Prostate gland (tissue), 2 donors: ENCODE measurements around the gene SAMHD1. TPM values are rescaled to one million over a fixed set of nuclear protein-coding genes. Genes with fewer than 3 reads are reported as not detected.

ENCODE experiments used
- DNase-seq: peaks from one replicate; pipeline ENCODE4 v3.0.0-alpha.2; 2019; ENCODE audit warnings: low spot score
- H3K27ac ChIP-seq, 2 donors: fragments of 200-600 bp; sonication (generic); 2 replicates each; pipeline ENCODE4 v1.5.1; 2017 to 2019
- H3K27me3 ChIP-seq: fragments of 200-600 bp; sonication (generic); replicated peaks from 2 replicates; pipeline ENCODE4 v1.5.1; 2019; ENCODE audit not compliant: insufficient read depth
- H3K36me3 ChIP-seq, 2 donors: fragments of 200-600 bp; sonication (generic); 1 replicate in 1 of 2; 2 replicates in 1 of 2; pipeline versions ENCODE4 v1.5.1 to v1.8.1; 2017 to 2019
- H3K4me1 ChIP-seq: fragments of 200-600 bp; sonication (generic); replicated peaks from 2 replicates; pipeline ENCODE4 v1.5.1; 2019
- H3K4me3 ChIP-seq, 2 donors: fragments of 200-600 bp; sonication (generic); 2 replicates each; pipeline ENCODE4 v1.5.1; 2017 to 2019
- H3K9me3 ChIP-seq: fragments of 200-600 bp; sonication (generic); 2 replicates; pipeline ENCODE4 v1.5.1; 2017
- POLR2A ChIP-seq: fragments of 450-650 bp; IDR thresholded peaks from one replicate; pipeline ENCODE4 v1.6.1; 2016; ENCODE audit warnings: antibody characterized with exemption, mild to moderate bottlenecking
- POLR2AphosphoS5 ChIP-seq: sonication (generic); formaldehyde crosslinking; IDR thresholded peaks from one replicate; pipeline ENCODE4 v1.6.1; 2017; ENCODE audit warnings: antibody characterized with exemption
- WGBS: methylation state at CpG from one replicate; pipeline ENCODE4 v1.1.5; 2018; 5-methylcytosine and 5-hydroxymethylcytosine counted together
- intact Hi-C: fragments of 100-400 bp; cut with DNase I; formaldehyde crosslinking; loops from one replicate; pipeline ENCODE4 v1.14.2; 2022
- total RNA-seq, 2 donors: library from RNA; depleted of rRNA; stranded (reverse); fragments of >200 nt; gene quantifications; one replicate each; pipeline ENCODE4 v1.1.0, GENCODE V29; 2016
- TF ChIP-seq, protein P1 (sequence below), 4 experiments: fragments of 200-600 bp in 2 of 4; fragments of 450-650 bp in 2 of 4; sonication (generic) in 2 of 4; IDR thresholded peaks; 1 replicate in 3 of 4; 2 replicates in 1 of 4; pipeline ENCODE4 v1.5.1; 2016 to 2019; ENCODE audit warnings: antibody characterized with exemption in 4 of 4, mild to moderate bottlenecking in 2 of 4, moderate library complexity in 2 of 4

SAMHD1 gene
- total RNA-seq, 2 donors from 2014 or later = 24.9 to 72.2 TPM

DNA sequence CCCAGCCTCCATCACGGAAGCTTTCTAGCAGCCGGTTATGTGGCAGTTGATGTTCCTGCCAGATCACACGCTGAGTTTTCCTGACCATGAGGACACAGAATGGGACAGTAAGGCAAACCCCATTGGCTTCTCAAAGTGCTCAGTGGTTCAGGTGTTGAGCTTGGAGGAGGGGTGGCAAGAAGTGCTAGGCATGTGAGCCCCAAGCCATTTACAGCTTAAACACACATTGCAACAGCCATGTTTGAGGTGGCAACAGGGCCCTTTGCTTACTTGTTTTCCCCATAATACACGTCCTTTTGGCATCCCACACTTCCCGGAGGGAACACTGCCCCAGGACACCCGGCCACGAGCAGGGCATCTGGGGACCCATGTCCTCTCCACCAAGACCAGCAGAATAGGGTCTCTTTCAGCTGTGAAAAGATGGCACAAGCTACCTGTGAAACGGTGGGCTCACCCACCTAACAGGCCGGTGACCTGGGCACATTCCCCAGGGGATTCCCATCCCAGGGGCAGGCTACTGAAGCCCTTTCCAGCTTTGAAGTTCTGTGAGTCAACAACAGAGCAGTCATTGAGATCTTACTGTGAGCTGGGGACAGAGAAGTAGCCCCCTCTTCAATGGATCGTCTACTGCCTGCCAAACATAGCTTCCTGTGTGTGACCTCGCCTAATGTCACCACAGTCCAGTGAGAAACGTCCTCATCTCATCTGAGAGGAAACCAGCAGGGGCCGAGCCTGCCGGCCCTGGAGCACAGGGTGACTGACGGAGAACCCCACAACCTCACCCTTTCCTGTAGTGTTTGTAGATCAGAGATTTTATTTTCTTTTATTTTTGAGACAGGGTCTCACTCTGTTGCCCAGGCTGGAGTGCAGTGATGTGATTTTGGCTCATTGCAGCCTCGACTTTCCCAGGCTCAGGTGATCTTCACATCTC is 79.6 kb downstream of the SAMHD1 start:
- Histone ChIP-seq H3K9me3 (no peaks in the 10 kb centered on the region), H3K27me3 (no peaks in the 10 kb centered on the region), H3K27ac (no peak overlapping the region), H3K4me1 (no peaks in the 10 kb centered on the region), H3K4me3 (no peak overlapping the region), H3K36me3 (no peaks in the 10 kb centered on the region)
- intact Hi-C loops = no loop called here
- DNase-seq = no peak
- WGBS = 72% methylated on average over 16 of the region's 16 CpGs
- TF ChIP-seq POLR2AphosphoS5 (no peak), POLR2A (no peak)
- TF ChIP-seq, protein P1, sequence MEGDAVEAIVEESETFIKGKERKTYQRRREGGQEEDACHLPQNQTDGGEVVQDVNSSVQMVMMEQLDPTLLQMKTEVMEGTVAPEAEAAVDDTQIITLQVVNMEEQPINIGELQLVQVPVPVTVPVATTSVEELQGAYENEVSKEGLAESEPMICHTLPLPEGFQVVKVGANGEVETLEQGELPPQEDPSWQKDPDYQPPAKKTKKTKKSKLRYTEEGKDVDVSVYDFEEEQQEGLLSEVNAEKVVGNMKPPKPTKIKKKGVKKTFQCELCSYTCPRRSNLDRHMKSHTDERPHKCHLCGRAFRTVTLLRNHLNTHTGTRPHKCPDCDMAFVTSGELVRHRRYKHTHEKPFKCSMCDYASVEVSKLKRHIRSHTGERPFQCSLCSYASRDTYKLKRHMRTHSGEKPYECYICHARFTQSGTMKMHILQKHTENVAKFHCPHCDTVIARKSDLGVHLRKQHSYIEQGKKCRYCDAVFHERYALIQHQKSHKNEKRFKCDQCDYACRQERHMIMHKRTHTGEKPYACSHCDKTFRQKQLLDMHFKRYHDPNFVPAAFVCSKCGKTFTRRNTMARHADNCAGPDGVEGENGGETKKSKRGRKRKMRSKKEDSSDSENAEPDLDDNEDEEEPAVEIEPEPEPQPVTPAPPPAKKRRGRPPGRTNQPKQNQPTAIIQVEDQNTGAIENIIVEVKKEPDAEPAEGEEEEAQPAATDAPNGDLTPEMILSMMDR (IDR thresholded peaks at IDR 0.05) = no peak

GRCh38 chr20:36866681-36867495 is 84.6 kb downstream of the SAMHD1 start:
- intact Hi-C loops = loop anchor here (10.0 kb wide), 1 partner anchor 292 kb away; the partner anchor contains the start of gene TGIF2

DNA sequence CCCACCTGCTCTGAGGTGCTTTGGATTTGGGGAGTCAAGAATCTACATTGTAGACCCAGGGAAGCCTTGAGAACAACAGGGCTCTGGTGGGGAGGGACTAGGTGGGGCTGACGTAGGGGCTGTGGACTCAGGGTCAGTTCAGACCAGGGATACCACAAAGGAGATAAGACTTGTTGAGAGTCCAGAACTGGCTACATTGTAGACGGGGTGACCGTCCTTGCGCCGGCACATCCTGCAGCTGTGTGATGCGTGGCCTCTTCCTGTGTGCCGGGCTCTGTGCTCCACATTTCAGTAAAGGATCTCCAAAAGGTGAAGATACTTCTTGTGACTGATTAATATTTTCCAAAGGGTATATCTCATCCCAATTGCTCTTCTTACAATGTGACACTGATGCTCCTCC is 85.3 kb downstream of the SAMHD1 start:
- peaks cover 3% of the 10 kb centered on the region for H3K4me1 ChIP-seq
- 84% methylated on average over 7 of the region's 7 CpGs for WGBS
- no peaks in the 10 kb centered on the region for H3K9me3 ChIP-seq
- no peak overlapping the region for H3K4me3 ChIP-seq
- no peaks in the 10 kb centered on the region for H3K36me3 ChIP-seq
- intact Hi-C loops = loop anchor here (10.0 kb wide), 1 partner anchor 291 kb away; the partner anchor contains the start of gene TGIF2
- no peaks in the 10 kb centered on the region for H3K27me3 ChIP-seq
- TF ChIP-seq POLR2A (no peak), POLR2AphosphoS5 (no peak)
- TF ChIP-seq, protein P1 (IDR thresholded peaks at IDR 0.05) = no peak
- no peak for DNase-seq
- H3K27ac ChIP-seq = no peak overlapping the region

More at GRCh38 chr20:36866681-36867495, 84.6 kb downstream of the SAMHD1 start:
- no peak overlapping the region for H3K27ac ChIP-seq
- H3K27me3 ChIP-seq = no peaks in the 10 kb centered on the region
- 74% methylated on average over 8 of the region's 8 CpGs for WGBS
- no peaks in the 10 kb centered on the region for H3K9me3 ChIP-seq
- no peak for DNase-seq
- H3K4me1 ChIP-seq = no peaks in the 10 kb centered on the region
- TF ChIP-seq POLR2A = no peak
- H3K4me3 ChIP-seq = no peak overlapping the region
- H3K36me3 ChIP-seq = no peaks in the 10 kb centered on the region

GRCh38 chr20:36865861-36866149 is 85.7 kb downstream of the SAMHD1 start:
- TF ChIP-seq, protein P1 (IDR thresholded peaks at IDR 0.05) = no peak
- TF ChIP-seq POLR2AphosphoS5 (no peak), POLR2A (no peak)
- no peak overlapping the region for H3K4me3 ChIP-seq
- intact Hi-C loops = loop anchor here (10.0 kb wide), 1 partner anchor 291 kb away; the partner anchor contains the start of gene TGIF2
- H3K27ac ChIP-seq = no peak overlapping the region
- no peak for DNase-seq
- no peaks in the 10 kb centered on the region for H3K36me3 ChIP-seq
- H3K9me3 ChIP-seq = no peaks in the 10 kb centered on the region
- no peaks in the 10 kb centered on the region for H3K27me3 ChIP-seq
- H3K4me1 ChIP-seq = peaks cover 3% of the 10 kb centered on the region
